PC-3 (cell line): ENCODE results near the gene SEMA5A. TPM values are rescaled to one million over a fixed set of nuclear protein-coding genes. Genes with fewer than 3 reads are reported as not detected.

Source experiments
- ATAC-seq: fragments of 200-7000 bp; cut with Tn5 transposase; 2 replicates; pipeline ENCODE4 v1.9.1; 2020; ENCODE audit warnings: mild to moderate bottlenecking, moderate library complexity
- BruUV-seq: library from RNA; stranded (reverse); fragments of 400-500 nt; replicated peaks from 2 replicates; lab custom pipeline; 2021; lab: Mats Ljungman, UMichigan
- CTCF ChIA-PET: fragments of 300-600 bp; sonication (Branson Sonifier 250); formaldehyde crosslinking; loops from one replicate; lab custom pipeline; 2022; ENCODE audit warnings: antibody characterized with exemption; lab: Charles Lee
- POLR2A ChIA-PET: fragments of 300-600 bp; sonication (Branson Sonifier 250); formaldehyde crosslinking; loops from one replicate; lab custom pipeline; 2022; ENCODE audit warnings: antibody characterized with exemption; ENCODE audit not compliant: unreplicated experiment; lab: Charles Lee
- DNase-seq: peaks from one replicate; pipeline ENCODE4 v3.0.0-alpha.2; 2015
- H2AFZ ChIP-seq: fragments of 300-600 bp; sonication (generic); 2 replicates; pipeline ENCODE4 v1.6.0; 2016; ENCODE audit warnings: antibody characterized with exemption, low read length
- H3F3A ChIP-seq: fragments of 300-600 bp; sonication (generic); one replicate; pipeline ENCODE4 v1.6.0; 2017; ENCODE audit warnings: antibody characterized with exemption, low read length, control low read depth, mild to moderate bottlenecking; ENCODE audit not compliant: unreplicated experiment
- H3K27ac ChIP-seq: fragments of 300-600 bp; sonication (generic); 2 replicates; pipeline ENCODE4 v1.5.1; 2016; ENCODE audit warnings: mild to moderate bottlenecking, low read length
- H3K27me3 ChIP-seq: fragments of 300-600 bp; sonication (generic); 2 replicates; pipeline ENCODE4 v1.6.1; 2016; ENCODE audit warnings: low read length, mixed read lengths
- H3K36me3 ChIP-seq: fragments of 300-600 bp; sonication (generic); 2 replicates; pipeline ENCODE4 v1.6.1; 2016; ENCODE audit warnings: low read depth, mixed run types, low read length, mixed read lengths
- H3K4me1 ChIP-seq: fragments of 300-600 bp; sonication (generic); 2 replicates; pipeline ENCODE4 v1.5.1; 2016; ENCODE audit warnings: low read length; ENCODE audit not compliant: insufficient read depth
- H3K4me2 ChIP-seq: fragments of 300-600 bp; sonication (generic); 2 replicates; pipeline ENCODE4 v1.6.0; 2016; ENCODE audit warnings: low read length
- H3K4me3 ChIP-seq: fragments of 300-600 bp; sonication (generic); 2 replicates; pipeline ENCODE4 v1.5.1; 2016; ENCODE audit warnings: mild to moderate bottlenecking, low read length, mixed read lengths
- H3K79me2 ChIP-seq: fragments of 300-600 bp; sonication (generic); 2 replicates; pipeline ENCODE4 v1.6.1; 2017; ENCODE audit warnings: low read length, mixed read lengths
- H3K9ac ChIP-seq: fragments of 300-600 bp; sonication (generic); 2 replicates; pipeline ENCODE4 v1.6.0; 2016; ENCODE audit warnings: mild to moderate bottlenecking, low read length
- H3K9me2 ChIP-seq: fragments of 300-600 bp; sonication (generic); replicated peaks from 2 replicates; pipeline ENCODE4 v1.6.1; 2016; ENCODE audit warnings: mixed run types, low read length, mixed read lengths
- H3K9me3 ChIP-seq: fragments of 300-600 bp; sonication (generic); 2 replicates; pipeline ENCODE4 v1.6.1; 2016; ENCODE audit warnings: low read length, mixed read lengths
- H4K20me1 ChIP-seq: fragments of 300-600 bp; sonication (generic); 2 replicates; pipeline ENCODE4 v1.6.1; 2016; ENCODE audit warnings: low read length, mixed read lengths
- CTCF ChIP-seq: fragments of 300-600 bp; sonication (generic); conservative IDR thresholded peaks from 2 replicates; pipeline ENCODE4 v1.5.1; 2017; ENCODE audit warnings: antibody characterized with exemption, low read depth, mild to moderate bottlenecking, low read length
- EZH2 ChIP-seq: fragments of 300-600 bp; sonication (generic); IDR thresholded peaks from one replicate; pipeline ENCODE4 v1.6.1; 2017; ENCODE audit warnings: antibody characterized with exemption, mild to moderate bottlenecking, low read length; ENCODE audit not compliant: unreplicated experiment
- EZH2phosphoT487 ChIP-seq: fragments of 300-600 bp; sonication (generic); IDR thresholded peaks from 2 replicates; pipeline ENCODE4 v1.6.1; 2018; ENCODE audit warnings: mild to moderate bottlenecking, antibody characterized with exemption, low read length, borderline replicate concordance
- intact Hi-C: fragments of 100-400 bp; cut with micrococcal nuclease; formaldehyde crosslinking; loops from 2 replicates; pipeline ENCODE4 v1.9.0; 2023
- total RNA-seq: library from RNA; depleted of rRNA; stranded (reverse); fragments of >200 nt; gene quantifications from 2 replicates; pipeline ENCODE4 v1.2.3, GENCODE V29; 2014

The SEMA5A gene
- total RNA-seq, 1 experiment from 2014 or later, result 4.4 TPM

- Histone ChIP-seq H3K27ac (no peak overlapping the region), H3K9ac (no peak overlapping the region), H3K79me2 (no peaks in the 10 kb centered on the region), H4K20me1 (no peaks in the 10 kb centered on the region), H3K27me3 (no peaks in the 10 kb centered on the region), H3K9me3 (no peaks in the 10 kb centered on the region), H3K36me3 (no peaks in the 10 kb centered on the region), H3K4me2 (no peak overlapping the region), H3F3A (no peaks in the 10 kb centered on the region), H3K4me3 (no peak overlapping the region), H3K4me1 (peaks cover 11% of the 10 kb centered on the region), H2AFZ (no peak overlapping the region), H3K9me2 (no peaks in the 10 kb centered on the region)
- no peak for DNase-seq
- no peak for ATAC-seq
- TF ChIP-seq CTCF, result no peak
- no peak for TF ChIP-seq EZH2phosphoT487
- no peak for TF ChIP-seq EZH2
- ChIA-PET POLR2A (no interaction called here), CTCF (no interaction called here)
- intact Hi-C loops, result no loop called here
- BruUV-seq, result no TSS peak
Observed at GRCh38 chr5:9263656-9264055, 282.2 kb downstream of the SEMA5A start.

DNA sequence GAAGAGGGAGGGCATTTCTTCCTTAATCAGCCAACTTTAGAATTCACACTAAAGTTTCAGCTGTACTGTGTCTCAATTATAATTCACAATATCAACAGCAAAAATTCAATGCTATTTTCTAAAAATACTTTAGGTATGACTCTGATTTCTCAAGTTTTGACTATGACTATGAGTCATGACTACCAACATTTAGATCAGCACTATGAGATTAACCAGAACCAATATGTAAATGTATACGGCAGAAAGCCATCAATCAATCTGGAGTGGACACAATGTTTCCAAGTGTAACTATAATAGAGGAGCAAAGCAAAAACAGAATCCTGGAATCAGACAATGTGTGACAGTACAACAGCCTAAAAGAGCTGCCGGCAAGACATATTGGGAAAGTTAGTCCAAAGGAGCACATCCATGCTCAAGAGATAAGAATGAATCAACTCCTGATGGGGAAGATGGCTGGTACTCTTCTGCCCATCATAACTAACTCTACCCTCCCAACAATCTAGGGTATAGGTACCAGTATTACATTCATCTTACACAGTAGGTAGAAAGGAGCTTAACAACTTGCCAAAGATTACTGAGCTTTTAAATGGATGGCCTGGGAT lies 294.4 kb downstream of the SEMA5A start:
- Histone ChIP-seq H3K79me2 (no peaks in the 10 kb centered on the region), H4K20me1 (no peaks in the 10 kb centered on the region), H3K4me2 (peak overlapping the region; percentile 4; the same call in 1 of the 2 replicates), H2AFZ (no peak overlapping the region), H3K27me3 (no peaks in the 10 kb centered on the region), H3K9ac (no peak overlapping the region), H3F3A (no peaks in the 10 kb centered on the region), H3K4me3 (no peak overlapping the region), H3K9me2 (no peaks in the 10 kb centered on the region; the same call in 1 of the 2 replicates), H3K4me1 (peaks cover 23% of the 10 kb centered on the region), H3K27ac (no peak overlapping the region), H3K9me3 (no peaks in the 10 kb centered on the region), H3K36me3 (no peaks in the 10 kb centered on the region)
- DNase-seq (peak; percentile 73), ATAC-seq (peak; percentile 29; the same call in 1 of the 2 replicates)
- ChIA-PET CTCF (no interaction called here), POLR2A (no interaction called here)
- no TSS peak for BruUV-seq
- intact Hi-C loops, result no loop called here
- no peak for TF ChIP-seq EZH2
- TF ChIP-seq EZH2phosphoT487, result no peak
- no peak for TF ChIP-seq CTCF

- Histone ChIP-seq H3K9ac (no peak overlapping the region), H3K9me3 (no peaks in the 10 kb centered on the region), H3K4me3 (no peak overlapping the region), H3K27ac (no peak overlapping the region), H3F3A (no peaks in the 10 kb centered on the region), H4K20me1 (no peaks in the 10 kb centered on the region), H2AFZ (no peak overlapping the region), H3K27me3 (no peaks in the 10 kb centered on the region), H3K36me3 (no peaks in the 10 kb centered on the region), H3K4me1 (peaks cover 23% of the 10 kb centered on the region), H3K9me2 (no peaks in the 10 kb centered on the region), H3K79me2 (no peaks in the 10 kb centered on the region), H3K4me2 (no peak overlapping the region)
- no TSS peak for BruUV-seq
- ATAC-seq (no peak; the same call in 1 of the 2 replicates), DNase-seq (no peak)
- ChIA-PET POLR2A (no interaction called here), CTCF (no interaction called here)
- TF ChIP-seq EZH2, result no peak
- no peak for TF ChIP-seq EZH2phosphoT487
- no peak for TF ChIP-seq CTCF
- intact Hi-C loops, result no loop called here
Observed at GRCh38 chr5:9249231-9249630, 296.6 kb downstream of the SEMA5A start.
